GOT3 (cell line): ENCODE data around the gene BRD8.
"Not testable (repeated sequence)": the region's sequence is repeated elsewhere in the genome, so short reads cannot be mapped to it uniquely, and the experiment has no call there.

Experiments
- DNase-seq: peaks from one replicate; lab custom pipeline; 2025; ENCODE audit warnings: mixed read lengths; lab: John Stamatoyannopoulos, UW

The BRD8 gene

DNA sequence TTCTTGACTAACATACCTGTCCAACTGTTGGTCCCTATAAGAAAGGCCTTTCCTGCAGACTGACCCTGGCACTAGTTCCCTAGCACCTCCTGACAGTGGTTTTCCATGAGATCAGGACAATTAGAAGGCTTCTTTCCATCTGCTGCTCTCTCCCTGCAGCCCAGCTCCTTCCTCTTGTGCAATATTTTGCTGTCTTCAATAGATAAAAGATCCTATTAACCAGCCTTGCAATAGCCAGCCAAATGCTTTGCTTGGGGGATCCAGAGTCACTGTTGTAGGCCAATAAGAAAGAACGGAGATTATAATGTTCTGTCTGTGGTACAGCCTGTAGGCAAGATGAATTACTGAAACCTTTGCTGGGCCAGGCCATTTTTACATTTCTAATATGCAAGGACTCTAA, 20.8 kb downstream of the BRD8 start:
- no peak for DNase-seq

GRCh38 chr5:138155977-138156376, 22.5 kb downstream of the BRD8 start:
- DNase-seq, result not testable (repeated sequence)

GRCh38 chr5:138149530-138149929, 28.9 kb downstream of the BRD8 start:
- no peak for DNase-seq

DNA sequence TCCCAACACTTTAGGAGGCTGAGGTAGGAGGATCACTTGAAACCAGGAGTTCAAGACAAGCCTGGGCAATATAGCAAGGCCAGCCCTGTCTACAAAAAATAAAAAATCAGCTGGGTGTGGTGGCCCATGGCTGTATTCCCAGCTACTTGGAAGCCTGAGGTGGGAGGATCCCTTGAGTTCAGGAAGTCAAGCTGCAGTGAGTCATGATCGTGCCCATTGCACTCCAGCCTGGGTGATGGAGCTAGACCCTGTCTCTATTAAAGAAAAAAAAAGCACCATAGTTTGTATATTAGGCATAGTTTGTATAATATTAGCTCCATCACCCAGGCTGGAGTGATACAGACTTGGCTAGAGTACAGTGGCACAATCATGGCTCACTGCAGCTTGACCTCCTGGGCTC, 29.6 kb downstream of the BRD8 start:
- no peak for DNase-seq

GRCh38 chr5:138143578-138143977, 34.9 kb downstream of the BRD8 start:
- not testable (repeated sequence) for DNase-seq

DNA sequence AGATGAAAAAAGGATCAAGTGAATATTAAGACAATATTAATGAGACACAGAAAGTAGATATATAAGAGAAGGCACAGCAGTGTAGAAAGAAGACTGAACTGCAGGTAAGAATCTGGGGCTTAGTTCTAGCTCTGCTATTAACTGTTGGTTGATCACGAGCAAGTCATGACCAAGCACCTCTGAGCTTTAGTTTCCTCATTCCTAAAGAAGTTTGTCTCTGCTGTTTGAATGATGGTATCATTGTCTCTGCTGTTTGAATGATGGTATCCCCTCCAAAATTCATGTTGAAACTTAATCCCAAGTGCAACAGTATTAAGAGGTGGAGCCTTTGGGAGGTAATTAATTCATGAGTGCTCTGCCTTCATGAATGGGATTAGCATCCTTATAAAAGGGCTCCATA, 36.7 kb downstream of the BRD8 start:
- DNase-seq, result no peak

- no peak for DNase-seq
Observed at GRCh38 chr5:138140268-138140667, 38.2 kb downstream of the BRD8 start.

DNA sequence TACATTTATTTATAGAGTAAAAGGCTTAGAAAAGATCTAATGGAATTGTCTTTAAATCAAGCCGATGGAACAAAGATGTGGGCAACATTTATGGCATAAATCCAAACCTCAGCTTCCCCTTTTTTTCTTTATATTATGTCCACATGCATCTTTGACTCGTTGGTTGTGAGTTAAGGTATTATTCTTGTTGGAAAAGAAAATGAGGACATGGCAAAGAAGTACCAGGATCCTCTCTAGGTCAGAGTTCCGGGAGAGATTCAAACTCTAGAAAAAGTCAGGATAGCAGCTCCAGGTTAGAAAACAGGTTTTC, 38.7 kb downstream of the BRD8 start:
- no peak for DNase-seq

DNA sequence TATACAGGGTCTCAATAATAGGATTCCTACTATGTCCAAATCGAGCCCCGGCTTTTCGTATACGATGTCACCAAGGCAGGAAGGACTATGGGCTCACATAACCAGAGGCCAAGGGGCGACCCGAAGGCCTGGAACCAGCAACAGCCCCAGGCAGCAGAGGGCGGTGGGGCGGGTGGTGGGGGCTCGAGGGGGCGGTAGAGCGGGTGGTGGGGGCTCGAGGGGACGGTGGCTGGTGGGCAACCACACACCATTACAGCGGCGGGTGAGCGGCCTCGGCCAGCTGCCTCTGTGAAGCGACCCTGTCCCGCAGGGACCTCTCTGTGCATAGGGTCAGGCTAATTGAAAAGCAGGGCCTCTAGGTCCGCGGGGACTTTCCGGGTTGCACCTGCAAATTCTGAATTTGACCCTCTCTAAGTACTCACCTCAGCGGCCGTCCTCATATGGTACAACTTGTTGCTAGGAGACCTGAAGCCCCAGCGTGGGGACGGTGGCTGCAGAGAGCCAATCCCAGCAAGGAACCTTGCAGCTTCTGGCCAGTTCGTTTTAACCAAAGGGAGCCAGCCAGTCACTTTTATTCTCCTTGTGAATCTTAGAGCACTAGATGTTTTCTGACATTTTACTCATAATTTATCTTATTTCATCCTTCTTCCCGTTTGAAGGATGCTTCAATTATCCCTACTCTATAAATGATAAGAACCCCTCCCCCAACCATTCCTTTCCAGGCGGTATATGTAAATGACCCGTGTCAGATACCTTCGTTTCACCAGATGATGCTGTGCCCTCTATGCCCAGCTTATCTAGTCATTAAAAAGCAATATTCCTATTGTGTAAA, 39.3 kb downstream of the BRD8 start, which contains the start of gene NME5:
TSS of gene NME5 (minus strand) at position 480 of the 832 bp plus-strand sequence. CDS start 648 bp downstream, outside the sequence.
- no peak for DNase-seq

DNA sequence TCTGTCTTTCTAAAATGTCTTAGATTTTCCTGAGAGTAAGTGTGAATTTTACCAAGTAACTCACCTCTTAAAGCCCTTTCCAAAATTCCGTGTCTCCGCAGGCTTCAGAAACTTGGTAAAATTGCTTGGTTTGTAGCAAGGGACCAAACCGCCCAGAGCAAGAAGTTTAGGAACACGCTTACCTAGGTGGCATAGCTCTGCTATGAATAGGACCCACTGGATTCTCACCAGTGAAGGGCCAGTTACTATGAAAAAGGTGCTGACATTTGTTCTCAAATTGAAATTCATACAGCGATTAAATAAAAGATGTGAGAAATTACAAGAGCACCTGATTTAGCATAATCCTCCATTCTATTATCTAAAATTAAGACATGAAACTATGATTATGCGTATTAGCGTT, 45.9 kb downstream of the BRD8 start:
- DNase-seq, result no peak

DNA sequence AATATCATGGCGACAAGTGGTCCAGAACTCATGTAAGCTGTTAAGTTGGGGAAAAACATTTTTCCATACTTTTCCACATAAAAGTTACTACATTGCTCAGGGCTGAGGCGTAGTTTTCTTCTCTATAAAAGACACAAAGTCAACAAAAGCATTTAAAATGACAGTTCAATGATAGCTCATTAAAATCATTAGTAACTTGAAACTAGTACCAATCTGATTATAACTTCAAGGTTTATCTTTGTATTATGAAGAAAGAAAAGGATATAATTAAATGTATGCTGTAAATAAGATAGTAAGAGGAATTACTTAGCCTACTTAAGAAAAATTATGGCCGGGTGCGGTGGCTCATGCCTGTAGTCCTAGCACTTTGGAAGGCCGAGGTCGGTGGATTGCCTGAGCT, 49.1 kb downstream of the BRD8 start:
- DNase-seq, result no peak

DNA sequence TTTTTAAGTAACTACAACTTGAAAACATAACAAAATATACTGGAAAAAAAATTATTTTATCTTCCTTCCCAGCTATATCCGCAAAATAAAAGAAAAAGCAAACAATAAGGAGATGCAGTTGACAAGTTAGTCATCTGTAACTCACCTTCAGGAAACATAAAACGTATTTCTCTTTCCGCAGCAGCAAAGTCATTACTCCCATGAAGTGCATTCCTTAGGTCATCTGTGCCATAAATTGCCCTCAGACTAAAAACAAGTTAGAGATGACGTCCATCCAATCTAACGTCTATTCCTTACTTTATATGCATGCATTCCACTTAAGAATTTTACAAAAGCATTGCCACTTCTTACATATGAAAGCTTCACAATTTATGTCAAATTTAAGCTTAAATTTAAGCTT, 50.1 kb downstream of the BRD8 start:
- DNase-seq, result no peak

GRCh38 chr5:138115254-138115653, 63.2 kb downstream of the BRD8 start:
- DNase-seq, result no peak

DNA sequence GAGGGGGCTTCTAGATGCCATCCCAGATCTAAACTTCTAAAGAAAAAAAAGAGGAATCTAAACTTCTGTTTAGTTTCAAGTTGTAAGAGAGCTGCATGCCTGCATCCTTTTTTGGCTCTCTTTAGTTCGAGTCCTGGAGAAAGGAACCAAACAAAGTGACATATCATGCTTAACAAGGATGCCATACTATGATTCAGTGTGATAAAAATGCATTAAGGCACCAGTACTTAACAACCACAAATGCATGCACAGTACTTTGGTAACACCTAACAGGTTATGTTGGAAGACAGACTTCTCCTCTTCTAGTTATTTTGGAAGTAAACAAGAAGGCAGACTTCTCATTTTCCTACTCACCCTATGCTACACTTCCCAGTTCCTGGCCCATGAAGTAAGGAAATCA, 66.5 kb downstream of the BRD8 start:
- no peak for DNase-seq

DNA sequence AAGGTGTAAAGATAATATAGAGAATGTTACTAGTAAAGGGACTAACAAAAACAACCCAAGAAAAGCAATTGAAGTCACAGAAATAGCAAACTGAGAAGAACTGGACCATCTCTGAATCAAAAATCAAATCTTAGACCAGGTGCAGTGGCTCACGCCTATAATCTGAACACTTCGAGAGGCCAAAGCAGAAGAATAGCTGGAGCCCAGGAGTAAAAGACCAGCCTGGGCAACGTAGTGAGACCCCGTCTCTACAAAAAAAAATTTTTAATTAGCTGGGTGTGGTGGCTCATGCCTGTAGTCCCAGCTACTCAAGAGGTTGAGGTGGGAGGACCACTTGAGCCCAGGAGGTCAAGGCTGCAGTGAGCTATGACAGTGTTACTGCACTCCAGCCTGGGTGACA, 67.2 kb downstream of the BRD8 start:
- DNase-seq, result no peak

GRCh38 chr5:138110266-138110963, 68.0 kb downstream of the BRD8 start:
- no peak for DNase-seq

GRCh38 chr5:138109463-138110265, 68.8 kb downstream of the BRD8 start:
- DNase-seq, result no peak

DNA sequence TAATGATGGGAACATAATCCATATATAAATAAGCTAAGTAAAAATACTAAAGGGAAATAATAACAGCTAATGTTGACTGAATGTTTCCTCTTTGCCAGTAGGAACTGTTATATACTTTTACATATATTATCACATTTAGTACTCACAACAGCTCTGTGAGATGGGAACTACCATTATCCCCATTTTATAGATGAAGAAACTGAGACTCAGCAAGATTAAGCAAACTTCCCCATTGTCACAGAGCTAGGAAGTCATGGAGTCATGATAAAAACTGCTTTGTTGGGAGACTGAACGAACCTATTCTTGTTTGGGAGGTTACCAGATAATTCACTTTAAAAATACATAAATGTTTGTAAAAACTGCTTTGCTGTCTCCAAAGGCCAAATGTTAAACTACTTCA, 71.2 kb downstream of the BRD8 start:
- no peak for DNase-seq

- DNase-seq, result no peak
Observed at GRCh38 chr5:138105709-138106108, 72.7 kb downstream of the BRD8 start.

- no peak for DNase-seq
Observed at GRCh38 chr5:138103319-138103637, 75.2 kb downstream of the BRD8 start.

GRCh38 chr5:138102454-138103318, 75.7 kb downstream of the BRD8 start:
- DNase-seq, result no peak
